GM21576 (cell line): ENCODE measurements around the gene MCUB.
"Not testable (repeated sequence)": the region's sequence is repeated elsewhere in the genome, so short reads cannot be mapped to it uniquely, and the experiment has no call there.

ENCODE experiments used
- ATAC-seq: cut with Tn5 transposase; IDR thresholded peaks from one replicate; pipeline ENCODE4 v1.9.1; 2021; ENCODE audit warnings: mild to moderate bottlenecking, moderate library complexity; ENCODE audit not compliant: unreplicated experiment

MCUB gene

DNA sequence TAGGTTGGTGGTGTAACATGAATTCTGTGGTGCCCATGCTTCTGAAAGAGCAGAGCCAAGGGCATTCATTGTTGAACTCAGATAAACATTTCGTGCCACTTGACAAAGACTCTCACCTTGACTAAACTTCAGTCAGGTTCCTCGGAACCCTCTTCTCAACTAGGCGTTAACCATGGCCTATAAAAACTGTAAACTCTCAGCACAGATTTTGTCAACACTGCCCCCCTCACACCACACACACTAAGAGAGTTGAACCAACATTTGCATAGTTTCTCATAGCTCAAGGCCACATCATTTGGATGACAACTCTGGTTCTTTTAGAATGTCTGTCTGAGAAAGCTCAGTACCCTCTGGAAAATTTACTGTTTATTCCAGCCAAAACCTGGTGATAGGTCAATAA lies 115.1 kb downstream of the MCUB start:
- ATAC-seq = no peak

DNA sequence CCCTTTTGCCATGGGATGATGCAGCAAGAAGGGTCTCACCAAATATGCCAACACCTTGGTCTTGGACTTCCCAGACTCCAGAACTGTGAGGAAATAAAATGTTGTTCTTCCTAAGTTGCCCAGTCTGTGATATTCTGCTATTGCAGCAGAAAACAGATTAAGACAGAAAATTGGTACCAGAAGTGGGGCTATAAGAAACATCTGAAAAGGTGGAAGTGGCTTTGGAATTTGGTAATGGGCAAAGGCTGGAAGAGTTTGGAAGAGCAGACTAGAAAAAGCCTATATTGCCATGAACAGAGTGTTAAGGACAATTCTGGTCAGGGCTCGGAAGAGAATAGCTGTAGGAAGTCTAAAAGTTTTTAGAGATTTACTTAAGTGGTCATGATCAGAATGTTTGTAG lies 115.8 kb downstream of the MCUB start:
- ATAC-seq = no peak

DNA sequence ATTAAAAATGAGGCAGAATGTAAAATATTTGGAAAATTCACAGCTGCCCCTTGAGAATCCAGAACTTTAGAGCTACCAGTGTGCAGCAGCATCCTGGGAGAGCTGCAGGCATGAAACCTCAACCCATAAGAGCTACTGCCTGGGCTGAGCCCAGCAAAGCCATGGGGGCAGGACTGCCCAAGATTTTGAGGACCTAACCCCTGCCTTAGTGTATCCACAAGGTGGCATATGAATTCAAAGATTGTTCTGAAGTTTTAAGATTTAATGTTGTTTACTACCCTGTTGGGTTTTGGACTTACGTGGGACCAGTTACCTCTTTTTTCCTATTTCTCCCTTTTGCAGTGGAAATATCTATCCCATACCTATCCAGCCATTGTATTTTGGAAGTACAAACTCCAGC lies 116.8 kb downstream of the MCUB start:
- ATAC-seq = no peak

DNA sequence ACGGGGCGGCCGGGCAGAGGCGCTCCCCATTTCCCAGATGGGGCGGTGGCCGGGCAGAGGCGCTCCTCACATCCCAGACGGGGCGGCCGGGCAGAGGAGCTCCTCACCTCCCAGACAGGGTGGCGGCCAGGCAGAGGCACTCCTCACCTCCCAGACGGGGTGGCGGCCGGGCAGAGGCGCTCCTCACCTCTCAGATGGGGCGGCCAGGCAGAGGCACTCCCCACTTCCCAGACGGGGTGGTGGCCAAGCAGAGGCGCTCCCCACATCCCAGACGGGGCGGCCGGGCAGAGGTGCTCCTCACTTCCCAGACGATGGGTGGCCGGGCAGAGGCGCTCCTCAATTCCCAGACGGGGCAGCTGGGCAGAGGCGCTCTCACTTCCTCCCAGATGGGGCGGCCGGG lies 118.4 kb downstream of the MCUB start:
- ATAC-seq = not testable (repeated sequence)

DNA sequence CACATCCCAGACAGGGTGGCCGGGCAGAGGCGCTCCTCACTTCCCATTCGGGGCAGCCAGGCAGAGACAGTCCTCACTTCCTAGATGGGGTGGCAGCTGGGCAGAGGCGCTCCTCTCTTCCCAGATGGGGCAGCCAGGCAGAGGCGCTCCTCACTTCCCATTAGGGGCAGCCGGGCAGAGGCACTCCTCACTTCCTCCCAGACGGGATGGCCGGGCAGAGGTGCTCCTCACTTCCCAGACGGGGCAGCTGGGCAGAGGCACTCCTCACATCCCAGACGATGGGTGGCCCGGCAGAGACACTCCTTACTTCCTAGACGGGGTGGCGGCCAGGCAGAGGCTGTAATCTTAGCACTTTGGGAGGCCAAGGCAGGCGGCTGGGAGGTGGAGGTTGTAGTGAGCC lies 118.9 kb downstream of the MCUB start:
- not testable (repeated sequence) for ATAC-seq

DNA sequence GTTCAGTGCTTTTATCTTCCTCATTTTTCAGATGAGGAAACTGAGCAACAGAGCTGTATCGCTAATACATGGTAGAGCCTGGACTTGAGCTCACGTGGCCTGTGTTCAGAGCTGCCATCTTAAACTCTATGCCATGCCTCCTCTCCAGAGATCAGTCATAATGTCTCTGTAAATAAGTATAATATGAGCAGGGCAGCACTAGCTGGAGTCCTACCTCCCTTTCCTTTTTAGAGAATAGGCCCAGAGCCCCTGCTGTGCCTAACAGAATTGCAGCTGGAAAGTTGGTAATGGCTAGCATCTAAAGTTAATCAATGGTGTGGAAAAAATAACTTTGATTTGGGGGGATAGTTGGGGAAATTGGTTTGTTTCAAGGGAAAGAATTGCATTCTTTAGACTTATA lies 122.8 kb downstream of the MCUB start:
- ATAC-seq = no peak

DNA sequence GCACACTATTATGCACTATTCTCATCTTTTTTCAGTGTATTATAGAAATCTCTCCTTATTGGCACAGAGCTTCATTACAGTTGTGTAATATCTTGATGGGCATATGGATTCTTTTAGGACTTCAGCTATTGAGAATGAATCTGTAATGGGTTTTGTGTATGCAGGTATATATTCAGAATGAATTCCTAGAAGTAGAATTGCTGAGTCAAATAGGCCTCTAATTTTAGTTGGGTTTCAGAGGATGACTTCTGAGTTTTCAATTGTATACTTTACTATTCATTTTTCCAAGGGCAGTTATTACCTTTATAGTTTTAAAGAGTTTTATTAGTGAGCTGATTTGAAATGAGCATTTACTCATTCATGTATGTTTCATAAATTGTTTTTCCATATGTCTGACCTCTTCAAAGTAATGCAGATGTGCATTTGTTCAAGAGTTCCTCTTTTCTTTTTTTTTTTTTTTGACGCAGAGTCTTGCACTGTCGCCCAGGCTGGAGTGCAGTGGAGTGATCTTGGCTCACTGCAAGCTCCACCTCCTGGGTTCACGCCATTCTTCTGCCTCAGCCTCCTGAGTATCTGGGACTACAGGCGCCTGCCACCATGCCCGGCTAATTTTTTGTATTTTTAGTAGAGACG lies 123.7 kb downstream of the MCUB start:
- ATAC-seq = no peak

DNA sequence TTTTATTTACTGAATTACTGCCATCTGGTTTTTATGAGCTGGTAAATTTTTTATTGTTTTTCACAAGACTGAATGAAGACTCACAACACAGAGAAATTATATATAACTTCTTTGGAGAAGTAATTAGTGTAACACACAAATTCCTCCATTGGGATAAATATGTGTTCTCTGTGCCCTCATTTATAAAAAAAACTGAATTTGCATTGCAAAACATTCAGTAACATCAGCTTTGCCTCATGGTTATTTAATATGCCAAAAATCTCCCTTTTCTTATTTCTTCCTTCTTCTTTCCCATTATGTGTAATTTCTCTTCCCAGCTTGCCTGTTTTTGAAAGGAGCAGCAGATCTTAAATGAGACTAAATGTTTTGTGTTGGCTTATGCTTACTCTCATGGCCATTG lies 124.7 kb downstream of the MCUB start:
- no peak for ATAC-seq

DNA sequence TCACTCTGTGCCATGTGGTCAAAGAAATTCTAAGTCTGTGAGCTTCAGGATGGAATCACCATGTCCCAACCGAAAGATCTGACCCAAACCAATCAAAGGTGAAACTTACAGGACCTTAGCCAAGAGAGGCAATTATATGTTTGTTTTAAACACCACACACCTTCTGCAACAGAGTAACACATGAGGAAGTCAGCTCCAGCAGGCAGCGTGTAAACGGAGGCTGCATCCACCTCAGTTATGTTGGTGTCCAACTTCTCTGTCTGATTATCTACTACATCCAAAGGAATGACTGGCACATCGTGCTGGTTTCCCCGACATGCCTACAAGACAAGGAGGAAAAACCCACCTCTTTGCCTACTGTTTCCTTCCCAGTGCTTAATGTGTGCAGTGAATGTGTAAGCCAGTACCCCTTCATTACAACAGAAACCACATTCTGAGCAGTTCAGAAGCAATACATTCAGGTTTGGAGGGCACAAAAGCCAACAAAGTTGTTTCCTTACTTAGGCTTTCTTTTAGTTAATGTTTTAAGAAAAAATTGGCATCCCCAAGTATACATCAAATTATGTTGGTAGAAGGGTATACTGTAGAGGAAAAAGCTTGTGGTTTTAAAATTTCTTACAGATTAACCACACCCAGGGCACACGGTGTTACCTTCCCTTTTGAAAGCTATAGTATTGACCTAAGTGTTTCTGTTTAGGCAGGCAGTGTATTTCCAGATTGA lies 130.8 kb downstream of the MCUB start:
- peak; percentile 90 for ATAC-seq

DNA sequence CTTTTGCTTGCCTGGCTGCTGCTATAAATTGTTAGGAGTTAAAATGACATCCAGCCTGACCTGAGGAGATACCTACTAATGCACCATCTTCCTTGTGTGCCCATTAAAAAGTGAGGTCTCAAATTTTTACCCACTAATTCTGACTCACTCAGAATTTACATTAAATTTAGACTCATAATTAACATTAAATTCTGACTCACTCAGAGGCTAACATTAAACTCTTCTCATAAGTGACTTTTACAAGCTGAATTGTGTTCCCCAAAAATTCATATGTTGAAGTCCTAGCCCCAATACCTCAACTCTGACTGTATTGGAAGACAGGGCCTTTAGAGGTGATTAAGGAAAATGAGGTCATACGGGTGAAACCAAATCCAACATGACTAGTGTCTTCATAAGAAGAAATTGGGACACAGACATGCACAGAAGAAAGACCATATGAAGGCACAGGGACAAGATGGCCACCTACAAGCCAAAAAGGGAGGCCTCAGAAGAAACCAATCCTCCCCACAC lies 131.4 kb downstream of the MCUB start:
- no peak for ATAC-seq

DNA sequence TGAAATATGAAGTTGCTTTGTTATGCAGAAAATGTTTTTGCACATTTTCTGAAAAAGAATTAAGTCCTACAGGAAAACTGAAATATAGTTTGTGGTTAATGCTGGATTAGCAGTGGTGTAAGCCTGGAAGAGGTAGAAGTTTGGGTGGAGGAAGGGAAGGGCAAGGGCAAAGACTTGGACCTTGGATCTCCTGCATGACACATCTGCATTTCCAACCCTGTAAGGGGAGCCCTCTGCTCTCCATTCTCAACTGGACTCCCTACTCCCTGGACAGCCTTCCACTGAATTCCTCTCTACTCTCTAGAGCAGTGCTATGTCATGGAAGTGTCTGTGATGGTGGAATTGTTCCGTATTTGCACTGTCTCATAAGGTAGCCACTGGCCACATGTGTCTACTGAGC lies 138.6 kb downstream of the MCUB start:
- ATAC-seq = no peak

DNA sequence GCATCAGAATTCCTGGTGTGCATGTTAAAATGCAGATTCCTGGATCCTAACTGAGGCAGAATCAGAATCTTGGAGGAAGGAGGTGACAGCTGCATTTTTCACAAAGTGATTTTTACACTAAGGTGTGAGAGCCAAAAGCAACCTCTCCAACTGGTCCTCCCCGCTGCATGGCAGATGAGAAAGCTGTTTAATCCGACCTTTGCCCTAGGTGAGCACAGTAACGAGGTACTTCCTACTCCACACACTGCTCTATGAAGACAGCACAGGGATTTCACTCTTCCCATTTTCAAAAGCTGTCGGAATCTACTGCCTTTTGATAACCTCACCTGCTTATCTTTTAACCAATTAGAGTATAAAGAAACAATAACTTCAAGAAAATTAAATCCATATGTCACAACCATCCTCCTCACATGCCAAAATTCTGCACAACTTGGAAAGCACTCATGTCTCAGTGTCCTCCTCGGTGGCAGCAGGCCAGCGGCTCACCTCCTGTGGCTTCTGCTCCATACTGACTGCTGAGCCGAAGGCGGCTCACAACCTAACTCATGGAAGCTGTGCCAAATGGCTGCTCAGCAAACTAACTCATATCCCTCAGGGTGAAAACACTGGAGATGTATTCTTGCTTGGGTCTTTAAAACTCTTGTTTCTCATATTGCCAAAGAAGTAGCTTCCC lies 139.6 kb downstream of the MCUB start:
- no peak for ATAC-seq

DNA sequence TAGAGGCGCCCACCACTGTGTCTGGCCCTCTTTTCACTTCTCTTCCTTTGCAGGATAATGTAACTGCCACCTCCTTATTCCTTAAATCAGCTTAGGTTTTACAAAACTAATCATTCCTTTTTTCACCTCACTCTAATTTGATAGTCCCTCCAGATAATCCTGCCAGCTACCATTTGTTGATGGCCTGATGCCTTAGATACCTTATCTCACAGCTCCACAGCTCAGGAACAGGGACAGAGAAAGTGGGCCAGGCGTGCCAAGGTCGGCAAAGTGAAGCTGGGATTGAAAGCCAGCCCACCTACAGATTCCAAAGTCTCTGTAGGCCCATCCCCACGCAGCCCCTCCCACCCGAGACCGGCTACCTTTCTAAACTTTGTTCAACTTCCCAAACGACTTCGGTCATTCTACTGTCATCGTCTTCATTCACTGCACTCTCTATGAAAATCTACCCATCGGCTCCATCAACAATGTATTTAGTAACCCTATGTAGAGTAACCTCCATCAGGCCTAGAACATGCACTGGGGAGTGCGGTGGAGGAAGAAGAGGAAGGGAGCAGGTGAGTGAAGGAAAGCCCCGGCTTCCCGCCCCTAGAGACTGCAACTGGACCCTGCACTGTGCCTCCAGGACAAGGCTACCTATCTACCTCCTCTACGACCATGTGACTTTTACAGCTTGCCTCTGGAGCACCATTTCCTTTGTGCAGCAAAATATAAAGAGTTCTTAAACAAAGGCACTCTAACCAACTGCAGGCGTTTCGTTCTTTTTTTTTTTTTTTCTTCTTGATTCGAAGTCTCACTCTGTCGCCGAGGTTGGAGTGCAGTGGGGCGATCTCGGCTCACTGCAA lies 141.7 kb downstream of the MCUB start:
- no peak for ATAC-seq

DNA sequence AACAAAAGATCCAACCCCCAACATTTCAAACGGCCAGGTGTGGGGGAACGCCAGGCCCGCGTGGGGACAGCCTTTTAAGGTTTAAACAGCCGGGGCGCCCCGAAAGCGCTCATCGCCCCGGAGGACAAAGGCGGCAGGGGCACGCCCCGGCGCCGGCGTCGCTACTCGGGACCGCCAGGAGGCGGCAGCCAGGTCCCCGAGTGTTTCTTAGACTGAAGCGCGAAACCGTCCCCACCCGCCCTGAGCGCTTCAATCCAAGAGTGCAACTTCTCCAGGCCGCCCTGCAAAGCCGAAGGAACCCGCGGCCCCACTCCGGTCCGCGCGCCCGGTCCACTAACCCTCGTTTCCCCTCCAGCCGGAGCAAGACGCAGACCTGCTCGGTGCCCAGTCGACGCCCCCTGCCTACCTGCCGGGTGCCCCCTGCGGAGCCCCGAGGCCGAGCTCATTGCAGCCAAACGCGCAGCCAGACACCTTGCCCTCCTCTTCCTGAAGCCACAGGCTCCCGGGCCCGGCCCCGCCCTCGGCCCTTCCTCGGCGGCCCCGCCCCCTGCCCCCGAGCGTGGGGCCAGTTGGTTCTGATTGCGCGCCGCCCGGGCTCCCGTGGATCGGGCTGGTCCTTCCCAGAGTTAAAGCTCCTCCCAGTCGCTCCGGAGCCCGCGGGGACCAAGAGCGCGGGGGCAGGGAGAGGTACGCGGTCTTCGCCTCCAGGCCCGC lies 143.1 kb downstream of the MCUB start, which contains the start of gene CASP6:
TSS of gene CASP6 (minus strand) at position 496 of the 714 bp plus-strand sequence. CDS start at position 446, 50 bp downstream.
- peak; percentile 71 for ATAC-seq

DNA sequence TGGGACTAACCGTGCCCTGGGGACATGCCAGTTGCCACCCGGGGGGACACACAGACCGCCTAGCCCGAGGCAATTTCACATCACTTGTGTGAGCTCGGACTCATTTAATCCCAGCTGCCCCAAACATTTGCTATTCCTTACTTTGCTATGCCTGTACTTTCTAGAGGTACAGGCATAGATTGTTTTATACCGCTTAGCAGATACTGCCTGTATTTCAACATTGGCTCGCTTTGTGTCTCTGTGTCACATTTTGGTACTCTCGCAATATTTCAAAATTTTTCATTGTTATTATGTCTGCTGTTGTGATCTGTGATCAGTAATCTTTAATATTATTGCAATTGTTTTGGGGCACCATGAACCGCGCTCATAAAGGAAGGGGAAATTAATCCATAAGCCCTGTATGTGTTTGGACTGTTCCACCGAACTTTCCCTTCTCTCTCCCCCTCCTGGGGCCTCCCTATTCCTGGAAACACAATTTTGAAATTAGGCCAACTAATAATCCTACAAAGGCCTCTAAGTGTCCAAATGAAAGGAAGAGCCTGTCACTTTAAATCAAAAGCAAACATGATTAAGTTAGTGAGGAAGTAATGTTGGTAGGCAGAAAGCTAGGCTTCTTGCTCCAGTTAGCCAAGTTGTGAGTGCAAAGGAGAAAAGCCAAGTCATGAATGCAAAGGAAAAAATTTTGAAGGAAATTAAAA lies 143.8 kb downstream of the MCUB start:
- ATAC-seq = no peak

DNA sequence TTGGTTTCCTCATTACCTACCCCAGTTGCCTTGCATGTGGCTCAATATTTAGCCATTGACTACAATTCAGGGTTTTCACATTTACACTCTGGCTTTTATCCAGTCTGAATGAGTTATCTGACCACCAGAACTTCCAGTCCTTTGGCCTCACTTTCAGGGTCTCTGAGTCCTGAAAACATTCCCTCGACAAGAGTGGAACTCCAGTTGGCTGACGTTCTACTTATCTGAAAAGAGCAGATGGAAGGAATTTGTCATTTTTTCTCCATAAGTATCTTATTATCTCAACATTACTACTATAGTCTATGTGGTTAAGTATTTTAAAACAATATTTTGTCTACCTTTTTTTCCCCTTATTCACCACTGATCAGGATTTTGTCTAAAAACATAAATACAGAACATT lies 148.4 kb downstream of the MCUB start:
- ATAC-seq = no peak

DNA sequence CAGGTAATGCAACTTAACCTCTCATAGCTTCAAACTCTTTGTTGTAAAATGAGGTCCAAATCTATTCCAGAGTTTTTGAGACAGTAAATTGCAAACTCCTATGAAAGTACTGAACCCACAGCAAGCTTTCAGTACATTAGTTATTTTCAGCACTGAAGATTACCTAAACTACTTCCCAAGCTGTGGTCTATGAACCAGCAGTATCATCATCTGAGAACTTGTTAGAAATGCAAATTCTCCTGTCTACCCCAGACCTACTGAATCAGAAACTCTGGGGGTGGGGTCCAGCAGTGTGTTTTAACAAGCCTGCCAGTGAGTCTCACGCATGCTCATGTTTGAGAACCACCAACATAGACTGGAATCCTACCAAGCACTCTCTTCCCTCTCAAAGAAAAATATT lies 148.9 kb downstream of the MCUB start:
- peak; percentile 82 for ATAC-seq

DNA sequence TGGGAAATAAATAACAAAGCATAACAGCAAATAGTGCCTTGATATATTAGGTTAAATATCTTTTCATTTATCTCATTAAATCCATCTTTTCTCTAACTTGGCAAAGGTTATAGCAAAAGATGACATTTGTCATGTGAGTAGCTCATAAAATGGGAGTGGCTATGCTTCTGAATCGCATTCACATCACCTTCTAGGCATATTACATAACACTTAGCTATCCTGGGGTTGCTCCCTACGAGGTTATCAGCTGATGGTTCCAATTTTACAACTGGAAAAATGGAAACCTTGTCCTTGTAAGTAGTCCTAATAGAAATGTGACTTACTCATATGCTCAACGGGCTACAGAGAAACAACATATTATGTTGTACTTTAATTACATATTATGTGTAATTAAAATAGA lies 153.5 kb downstream of the MCUB start:
- ATAC-seq = no peak

DNA sequence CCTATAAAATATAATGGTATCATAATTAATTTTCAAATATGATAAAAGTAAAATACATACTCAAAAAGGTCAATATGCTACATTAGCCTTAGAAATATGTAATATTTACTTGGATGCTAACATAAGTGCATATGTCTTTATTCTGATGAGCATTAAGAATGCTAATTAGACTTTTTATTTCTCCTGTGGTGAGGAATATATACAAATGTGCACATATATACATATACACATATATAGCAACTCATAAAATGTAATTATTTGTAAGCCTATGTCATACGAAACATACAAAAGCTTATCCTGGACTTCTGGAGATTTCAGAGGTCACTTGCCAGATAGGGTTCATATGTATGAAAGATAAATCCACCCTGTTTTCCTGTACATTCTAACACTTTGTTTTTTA lies 158.7 kb downstream of the MCUB start:
- ATAC-seq = no peak

DNA sequence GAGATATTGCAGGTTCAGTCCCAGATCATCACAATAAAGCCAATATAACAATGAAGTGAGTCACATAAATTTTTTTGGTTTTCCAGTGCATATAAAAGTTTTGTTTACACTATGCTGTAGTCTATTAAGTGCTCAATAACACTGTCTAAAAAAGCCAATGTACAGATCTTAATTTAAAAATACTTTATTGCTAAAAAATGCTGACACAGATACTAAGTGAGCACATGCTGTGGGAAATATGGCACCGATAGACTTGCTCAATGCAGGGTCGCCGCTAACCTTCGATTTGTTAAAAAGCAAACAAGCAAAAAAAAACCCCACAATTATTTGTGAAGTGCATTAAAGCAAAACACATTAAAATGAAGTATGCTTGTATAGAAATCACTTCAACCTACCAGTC lies 159.6 kb downstream of the MCUB start:
- ATAC-seq = no peak
